Tongue (tissue), 2 donors: Measurements from ENCODE around the gene SSU72. TPM values are rescaled to one million over a fixed set of nuclear protein-coding genes. Genes with fewer than 3 reads are reported as not detected.
A peak's percentile ranks its signal among the peaks of the same experiment; 100 is the strongest.
"Not testable (repeated sequence)": the region's sequence is repeated elsewhere in the genome, so short reads cannot be mapped to it uniquely, and the experiment has no call there.

Experiments used
- DNase-seq: peaks from one replicate; pipeline ENCODE4 v3.0.0-alpha.2; 2015
- total RNA-seq: library from RNA; depleted of rRNA; stranded (reverse); fragments of >200 nt; gene quantifications from one replicate; pipeline ENCODE4 v1.2.3, GENCODE V29; 2014

Gene SSU72
- total RNA-seq, 1 donor from 2014 or later = 55.7 TPM

DNA sequence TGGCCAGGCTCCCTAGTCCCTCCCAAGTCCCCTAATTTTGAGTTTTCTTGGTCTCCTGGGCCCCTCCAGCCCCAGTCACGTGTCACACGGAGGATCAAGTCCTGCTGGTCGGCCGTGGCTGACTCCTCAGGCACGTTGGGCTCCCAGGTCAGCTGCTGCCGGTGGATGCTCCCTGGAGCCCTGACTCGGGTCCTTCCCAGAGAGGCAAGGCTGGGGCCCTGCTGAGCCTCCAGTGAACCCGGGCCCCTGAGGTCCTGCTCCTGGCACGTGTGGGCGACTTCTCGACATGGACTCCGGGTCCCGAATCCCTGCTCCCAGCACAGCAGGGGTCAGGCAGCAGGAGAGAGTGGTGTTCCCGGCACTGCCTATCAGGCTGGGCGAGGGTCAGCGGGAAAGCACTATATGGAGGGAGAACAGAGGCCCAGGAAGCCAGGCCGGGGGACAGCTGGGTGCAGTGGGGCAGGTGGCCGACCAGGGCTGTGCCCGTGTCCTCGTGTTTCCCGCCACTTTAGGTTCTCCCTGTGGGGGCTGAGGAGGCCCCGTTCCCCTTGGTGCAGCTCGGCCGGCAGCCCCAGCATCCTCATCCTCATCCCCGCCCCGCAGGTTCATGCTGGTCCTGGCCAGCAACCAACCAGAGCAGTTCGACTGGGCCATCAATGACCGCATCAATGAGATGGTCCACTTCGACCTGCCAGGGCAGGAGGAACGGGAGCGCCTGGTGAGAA, 47.4 kb downstream of the SSU72 start:
- DNase-seq = no peak

DNA sequence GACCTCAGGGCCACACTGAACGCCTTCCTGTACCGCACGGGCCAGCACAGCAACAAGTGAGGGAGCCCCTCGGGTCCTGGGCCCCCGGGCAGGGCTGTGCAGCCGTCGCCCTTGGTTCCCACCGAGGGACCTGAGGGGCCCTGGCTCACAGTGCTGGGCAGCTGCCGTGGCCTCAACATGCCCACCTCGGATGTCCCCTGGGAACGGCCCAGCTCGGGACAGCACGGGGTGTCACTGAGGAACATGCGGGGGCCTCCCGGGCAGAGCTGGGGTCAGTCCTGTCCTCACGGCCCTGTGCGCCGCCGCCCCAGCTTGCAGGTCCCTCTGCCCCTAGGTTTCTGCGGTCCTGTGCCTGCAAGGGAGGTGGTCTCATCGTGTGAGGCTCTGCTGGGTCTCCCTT, 48.2 kb downstream of the SSU72 start:
- not testable (repeated sequence) for DNase-seq

DNA sequence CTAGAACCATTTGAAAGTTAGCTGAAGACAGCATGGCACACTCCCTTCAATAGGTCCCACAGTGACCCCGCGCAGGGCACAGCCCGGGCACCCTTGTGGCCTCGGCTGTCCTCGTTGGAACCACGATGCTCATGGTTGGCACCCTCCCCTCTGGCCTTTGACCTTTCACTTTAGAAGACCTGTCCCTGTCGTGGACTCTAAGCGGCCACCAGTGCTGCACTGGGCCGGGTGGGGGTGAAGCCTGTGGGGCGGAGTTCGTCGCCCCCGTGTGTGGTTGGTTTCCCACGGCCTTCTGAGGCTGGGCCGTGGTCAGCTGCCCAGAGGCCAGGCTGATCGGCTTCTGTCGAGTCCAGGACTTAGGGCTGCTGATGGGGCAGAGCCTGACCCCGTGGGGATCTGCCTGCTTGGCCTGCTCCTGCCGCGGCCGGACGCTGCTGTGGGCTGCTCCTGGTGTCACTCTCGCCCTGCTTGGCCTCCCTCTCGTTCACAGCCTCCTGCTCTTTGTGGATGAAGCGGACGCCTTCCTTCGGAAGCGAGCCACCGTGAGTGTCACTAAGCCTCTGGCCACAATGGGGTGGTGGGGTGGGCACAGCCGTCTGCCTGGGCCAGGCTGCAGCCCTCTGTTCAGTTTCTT, 49.8 kb downstream of the SSU72 start:
- not testable (repeated sequence) for DNase-seq

DNA sequence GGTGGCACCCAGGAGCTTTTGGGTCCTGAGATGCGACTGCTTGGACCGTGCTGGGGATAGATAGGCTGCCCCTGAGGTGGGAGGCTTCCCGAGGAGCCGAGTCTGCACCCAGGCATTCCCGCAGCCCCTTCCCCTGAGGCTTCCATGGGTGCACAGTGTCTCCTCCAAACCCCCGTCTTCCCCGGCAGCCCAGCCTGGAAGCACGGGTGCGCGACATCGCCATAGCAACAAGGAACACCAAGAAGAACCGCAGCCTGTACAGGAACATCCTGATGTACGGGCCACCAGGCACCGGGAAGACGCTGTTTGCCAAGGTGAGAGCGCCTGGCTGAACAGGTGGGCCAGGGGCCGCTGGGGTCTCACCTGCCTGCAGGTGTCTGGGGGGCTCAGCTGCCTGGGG, 51.0 kb downstream of the SSU72 start:
- DNase-seq = not testable (repeated sequence)

DNA sequence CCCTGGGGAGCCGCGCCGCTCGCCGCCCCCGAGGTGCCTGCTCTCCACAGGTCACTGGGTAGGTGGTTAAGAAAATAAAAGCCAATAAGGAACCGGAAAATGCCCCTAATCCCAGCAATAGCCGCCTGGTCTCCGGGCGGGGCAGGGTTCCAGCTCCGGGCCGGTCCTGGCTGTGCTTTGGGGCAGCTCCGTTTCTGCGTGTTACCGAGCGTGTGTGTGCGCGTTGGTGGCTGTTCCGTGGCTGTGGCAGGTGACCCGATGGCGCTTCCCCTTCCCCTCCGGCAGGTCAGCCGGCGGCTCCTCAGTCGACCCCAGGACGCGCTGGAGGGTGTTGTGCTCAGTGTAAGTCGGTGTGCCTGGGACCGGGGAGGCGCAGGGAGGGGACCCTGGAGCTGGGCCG, 51.4 kb downstream of the SSU72 start:
- not testable (repeated sequence) for DNase-seq

DNA sequence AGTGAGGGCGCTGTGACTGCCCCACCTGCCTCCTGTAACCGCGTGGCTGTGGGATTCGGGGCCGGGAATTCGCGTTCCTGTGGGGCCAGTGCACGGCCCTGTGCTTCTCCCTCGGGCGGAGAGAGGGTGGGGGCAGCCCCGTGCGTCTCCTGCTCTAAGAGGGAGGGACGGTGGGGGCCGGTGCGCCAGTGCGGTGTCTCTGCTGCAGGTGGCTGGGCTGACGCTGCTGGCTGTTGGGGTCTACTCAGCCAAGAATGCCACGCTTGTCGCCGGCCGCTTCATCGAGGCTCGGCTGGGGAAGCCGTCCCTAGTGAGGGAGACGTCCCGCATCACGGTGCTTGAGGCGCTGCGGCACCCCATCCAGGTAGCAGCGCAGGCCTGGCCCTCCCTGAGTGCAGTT, 52.1 kb downstream of the SSU72 start:
- DNase-seq = not testable (repeated sequence)

DNA sequence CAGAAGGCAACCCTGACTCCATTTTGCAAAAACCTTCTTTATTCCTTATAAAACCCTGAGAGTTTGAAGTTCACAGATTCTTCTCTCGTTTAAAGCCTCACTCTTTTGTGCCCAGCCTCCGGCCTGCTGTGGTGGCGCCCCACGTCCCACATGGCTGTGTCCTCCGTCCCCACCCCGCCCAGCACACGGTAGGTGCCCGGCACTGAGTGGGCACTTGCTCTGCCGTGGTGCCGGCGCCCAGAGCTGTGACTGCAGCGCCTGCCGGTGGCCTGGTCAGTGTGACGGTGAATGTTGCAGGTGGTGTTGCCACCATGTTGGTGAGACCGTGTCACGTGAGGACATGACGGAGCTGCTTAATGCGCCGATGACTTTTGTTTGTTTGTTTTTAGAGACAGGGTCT, 53.3 kb downstream of the SSU72 start:
- DNase-seq = no peak

DNA sequence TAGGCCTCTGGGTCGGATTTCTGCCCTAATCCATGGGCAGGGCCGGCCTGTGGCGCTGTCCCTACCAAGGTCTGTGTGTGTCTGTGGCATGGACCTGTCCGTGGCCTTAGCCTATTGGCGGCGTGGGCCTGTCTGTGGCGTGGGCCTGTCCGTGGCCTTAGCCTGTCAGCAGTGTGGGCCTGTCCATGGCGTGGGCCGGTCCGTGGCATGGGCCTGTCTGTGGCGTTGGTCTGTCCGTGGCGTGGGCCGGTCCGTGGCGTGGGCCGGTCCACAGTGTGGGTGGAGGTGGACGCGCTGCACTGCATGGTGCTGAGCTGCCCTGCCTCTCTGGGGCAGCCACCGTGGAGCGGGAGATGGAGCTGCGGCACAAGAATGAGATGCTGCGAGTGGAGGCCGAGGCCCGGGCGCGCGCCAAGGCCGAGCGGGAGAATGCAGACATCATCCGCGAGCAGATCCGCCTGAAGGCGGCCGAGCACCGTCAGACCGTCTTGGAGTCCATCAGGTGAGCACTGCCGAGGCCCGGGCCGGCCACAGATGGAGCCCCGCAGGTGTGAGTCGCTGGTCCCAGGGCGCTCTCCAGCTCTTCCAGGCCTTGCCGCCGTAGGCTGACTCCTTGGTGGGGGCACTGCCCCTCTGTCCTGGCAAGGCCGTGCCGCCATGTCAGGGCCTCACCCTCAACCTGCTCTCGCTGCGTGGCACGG, 54.7 kb downstream of the SSU72 start:
- not testable (repeated sequence) for DNase-seq

DNA sequence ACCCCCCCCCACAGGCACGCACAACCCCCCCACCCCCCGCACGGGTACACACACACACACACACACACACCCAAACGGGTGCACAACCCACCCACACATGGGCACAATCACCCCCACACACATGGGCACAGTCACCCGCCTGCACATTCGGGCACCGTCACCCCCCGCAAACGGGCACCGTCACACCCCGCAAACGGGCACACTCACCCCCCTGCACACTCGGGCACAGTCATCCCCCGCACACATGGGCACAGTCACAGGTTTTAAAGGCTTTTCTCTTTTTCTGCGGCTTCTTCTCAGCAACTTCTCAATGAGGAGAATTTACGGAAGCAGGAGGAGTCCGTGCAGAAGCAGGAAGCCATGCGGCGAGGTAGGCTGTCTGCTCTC, 56.0 kb downstream of the SSU72 start:
- not testable (repeated sequence) for DNase-seq

DNA sequence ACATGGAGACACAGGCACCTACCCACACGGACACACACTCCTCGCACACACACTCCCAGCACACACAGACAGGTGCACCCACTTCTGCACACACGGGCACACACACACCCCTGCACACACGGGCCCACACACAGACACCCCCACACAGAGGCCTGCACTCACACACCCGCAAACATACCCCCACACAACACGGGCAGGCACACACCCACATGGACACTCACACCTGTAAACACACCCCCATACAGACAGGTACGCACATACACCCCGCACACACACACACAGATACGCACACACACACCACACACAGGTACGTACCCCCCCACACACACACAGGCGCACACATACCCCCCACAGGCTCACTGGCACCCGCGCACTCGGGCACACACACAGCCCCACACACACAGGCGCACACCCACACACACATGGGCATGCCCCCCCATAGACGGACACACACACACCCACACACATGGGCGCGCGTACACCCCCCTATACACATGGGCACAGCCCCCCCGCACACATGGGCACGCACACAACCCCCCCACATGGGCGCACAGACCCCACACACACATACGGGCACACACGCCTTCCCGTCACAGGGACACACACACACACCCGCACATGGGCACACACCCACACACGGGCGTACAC, 56.6 kb downstream of the SSU72 start:
- no peak for DNase-seq

DNA sequence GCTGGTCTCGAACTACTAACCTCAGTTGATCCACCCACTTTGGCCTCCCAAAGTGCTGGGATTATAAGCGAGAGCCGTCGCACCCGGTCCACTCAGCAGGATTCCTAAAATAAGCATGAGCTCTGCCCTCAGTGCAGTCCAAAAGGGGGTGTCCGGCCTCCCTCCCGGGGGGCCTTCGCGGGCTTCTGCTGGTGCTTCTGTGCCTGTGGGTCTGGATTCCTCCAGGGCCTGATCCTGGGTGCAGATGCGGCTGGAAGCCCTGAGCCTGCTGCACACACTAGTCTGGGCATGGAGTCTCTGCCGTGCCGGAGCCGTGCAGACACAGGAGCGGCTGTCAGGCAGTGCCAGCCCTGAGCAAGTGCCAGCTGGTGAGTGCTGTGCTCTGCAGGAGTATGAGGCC, 57.7 kb downstream of the SSU72 start:
- DNase-seq = not testable (repeated sequence)

DNA sequence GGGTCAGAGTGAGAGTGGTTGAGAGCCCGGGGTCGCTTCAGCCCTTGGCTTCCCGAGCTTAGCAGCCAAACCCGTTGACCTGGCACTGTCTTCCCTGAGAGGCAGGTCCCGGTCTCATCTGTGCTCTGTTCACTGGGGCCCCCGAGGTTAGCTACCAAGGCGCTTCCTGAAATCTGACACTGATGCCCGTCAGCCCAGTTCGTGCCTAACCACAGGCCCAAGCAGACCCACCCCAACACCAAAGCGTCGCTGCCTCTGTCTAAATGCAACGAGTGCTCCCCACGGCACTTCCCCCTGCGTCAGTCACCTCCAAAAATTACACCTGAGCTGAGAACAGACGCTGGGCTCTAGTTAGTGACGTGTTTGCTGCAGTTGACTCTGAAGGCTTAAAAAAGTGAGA, 60.3 kb downstream of the SSU72 start:
- not testable (repeated sequence) for DNase-seq

DNA sequence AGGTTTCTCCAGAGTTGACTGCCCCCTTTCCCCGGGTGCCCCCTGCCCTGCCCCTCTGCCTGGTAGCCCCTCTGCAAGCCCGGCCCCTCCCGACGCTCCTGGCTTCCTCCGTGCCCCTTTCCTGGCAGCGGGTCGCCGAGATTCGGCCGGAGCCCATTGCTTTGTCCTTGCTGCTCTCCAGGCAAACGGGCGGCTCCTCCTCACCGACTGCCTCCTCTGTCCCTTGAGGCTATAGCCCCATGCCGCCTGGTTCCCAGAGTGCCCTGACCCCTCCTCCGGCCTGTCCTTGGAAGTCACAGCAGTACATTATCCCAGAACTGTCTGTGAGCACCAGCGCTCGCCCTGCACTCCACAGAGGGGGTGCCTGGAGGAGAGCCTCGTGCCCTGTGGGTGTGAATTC, 61.0 kb downstream of the SSU72 start:
- not testable (repeated sequence) for DNase-seq

DNA sequence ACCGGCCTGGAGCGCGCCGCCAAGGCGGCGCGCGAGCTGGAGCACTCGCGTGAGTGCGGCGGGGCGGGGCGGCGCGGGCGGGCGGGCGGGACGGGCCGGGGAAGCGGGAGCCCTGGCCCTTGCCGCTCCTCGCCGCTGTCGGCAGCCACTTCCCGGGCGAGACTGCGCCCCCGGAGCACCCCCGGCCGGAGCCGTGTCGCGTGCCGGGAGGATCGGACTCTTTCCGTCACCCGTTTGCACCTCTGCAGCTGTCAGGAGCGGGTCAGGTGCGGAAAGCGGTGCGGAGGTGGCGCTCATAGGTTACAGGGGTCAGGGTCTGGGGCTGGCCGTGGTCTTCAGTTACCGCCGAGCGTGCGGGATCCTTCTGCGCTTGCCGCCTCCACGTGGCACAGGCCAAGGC, 62.2 kb downstream of the SSU72 start:
- not testable (repeated sequence) for DNase-seq

DNA sequence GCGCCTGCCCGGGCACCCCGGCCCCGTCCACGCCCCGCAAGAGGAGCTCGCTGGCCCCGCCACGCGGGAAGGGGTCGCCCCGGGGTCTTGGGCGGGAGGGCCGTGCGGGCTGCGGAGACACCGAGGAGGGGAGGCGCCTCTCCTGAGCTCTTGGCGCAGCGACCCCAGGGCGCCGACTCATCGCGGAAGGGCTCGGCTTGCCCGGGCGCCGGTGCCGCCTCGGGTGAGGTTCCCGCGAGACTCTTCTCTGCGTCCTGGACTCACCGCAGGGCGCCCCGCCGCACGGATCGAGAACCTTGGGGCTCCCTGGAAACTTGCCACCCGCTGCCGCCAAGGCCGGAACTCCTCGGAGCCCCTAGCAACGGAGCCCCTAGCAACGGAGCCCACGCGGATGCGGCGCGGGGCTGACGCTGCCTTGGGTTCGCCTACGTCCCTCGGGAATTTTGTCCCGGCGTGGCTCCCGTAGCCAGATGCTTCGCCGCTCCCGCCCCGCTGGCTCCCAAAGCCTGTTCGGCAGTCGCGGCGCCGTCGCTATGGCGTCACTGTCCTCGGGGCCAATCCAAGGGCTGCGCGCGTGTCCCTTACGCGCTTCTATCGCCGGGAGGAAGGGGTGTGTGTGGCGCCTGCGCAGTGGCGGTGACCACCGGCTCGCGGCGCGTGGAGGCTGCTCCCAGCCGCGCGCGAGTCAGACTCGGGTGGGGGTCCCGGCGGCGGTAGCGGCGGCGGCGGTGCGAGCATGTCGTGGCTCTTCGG, 63.0 kb downstream of the SSU72 start, which contains the start of gene ATAD3A:
TSS of gene ATAD3A (plus strand) at position 630 of the 753 bp plus-strand sequence. CDS start at position 737, 107 bp downstream.
- DNase-seq = peak; percentile 99

DNA sequence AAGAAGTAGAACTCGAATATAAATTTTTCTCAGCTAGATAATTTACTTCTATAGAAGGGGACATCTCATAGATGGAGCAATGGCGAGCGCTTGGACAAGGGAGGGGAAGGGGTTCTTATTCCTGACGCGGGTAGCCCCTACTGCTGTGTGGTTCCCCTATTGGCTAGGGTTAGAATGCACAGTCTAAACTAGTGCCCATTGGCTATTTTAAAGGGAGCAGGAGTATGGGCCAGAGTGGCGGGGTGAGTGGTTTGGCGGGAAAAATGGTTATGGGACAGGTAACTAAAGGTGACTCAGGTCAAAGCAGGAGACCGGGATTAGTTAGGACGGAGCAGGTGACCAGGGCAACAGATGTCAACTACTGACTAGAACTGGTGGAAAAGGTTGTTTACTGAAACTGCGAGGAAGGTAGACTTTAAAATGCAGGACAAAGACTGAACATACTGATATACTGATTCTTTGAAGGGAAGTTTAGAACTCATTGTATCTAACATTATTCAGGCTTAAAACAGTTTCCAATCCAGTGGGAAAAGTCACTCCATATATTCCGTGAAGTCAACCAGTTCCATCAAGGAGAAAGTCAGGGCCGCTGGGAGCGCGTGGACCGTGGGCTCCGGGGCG, 63.6 kb downstream of the SSU72 start:
- DNase-seq = peak; percentile 4

DNA sequence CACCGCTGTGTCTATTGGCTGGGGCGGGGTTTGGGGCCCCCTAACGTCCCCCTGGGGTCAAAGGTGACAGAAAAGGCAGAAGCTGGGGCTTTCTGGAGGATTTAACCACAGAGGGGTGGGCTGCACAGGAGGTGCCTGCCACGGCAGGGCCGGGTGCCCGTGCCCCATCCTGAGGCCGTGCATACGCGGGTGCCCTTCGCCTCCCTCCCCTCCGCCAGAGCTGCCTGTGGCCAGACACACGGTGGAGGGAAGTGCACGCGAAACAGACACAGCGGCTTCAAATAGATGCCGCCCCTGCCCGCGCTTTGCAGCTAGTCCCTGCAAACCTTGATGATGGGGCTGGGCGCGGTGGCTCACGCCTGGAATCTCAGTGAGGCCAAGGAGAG, 65.2 kb downstream of the SSU72 start:
- DNase-seq = not testable (repeated sequence)

DNA sequence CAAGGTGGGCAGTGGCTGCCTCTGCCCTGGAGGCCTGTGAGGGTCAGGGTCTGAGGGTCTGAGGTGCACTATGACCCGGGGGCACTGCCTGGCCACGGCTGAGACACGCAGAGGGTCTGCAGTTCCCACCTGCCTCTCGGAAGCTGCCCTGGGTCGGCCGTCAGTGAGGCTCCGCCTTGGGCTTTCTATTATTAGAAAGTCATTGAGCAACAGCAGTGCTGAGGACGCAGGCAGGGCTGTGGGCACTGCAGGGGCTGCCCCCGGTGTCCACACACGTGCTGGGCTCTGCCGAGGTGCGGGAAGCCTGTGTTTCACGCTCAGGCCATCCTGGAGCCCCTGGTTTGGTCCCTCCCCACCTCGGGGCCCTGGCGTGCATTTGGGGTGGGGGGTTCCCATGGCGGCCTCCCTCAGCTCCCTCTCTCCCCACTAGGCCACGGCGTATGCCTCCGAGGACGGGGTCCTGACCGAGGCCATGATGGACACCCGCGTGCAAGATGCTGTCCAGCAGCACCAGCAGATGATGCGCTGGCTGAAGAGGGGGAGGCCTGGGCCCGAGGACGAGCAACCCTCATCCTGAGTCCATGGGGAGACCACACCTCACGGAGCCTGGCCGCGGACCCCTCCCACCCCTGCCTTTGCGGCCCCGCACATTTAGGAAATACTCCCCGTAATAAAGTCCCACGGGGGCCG, 65.7 kb downstream of the SSU72 start:
- DNase-seq = not testable (repeated sequence)

DNA sequence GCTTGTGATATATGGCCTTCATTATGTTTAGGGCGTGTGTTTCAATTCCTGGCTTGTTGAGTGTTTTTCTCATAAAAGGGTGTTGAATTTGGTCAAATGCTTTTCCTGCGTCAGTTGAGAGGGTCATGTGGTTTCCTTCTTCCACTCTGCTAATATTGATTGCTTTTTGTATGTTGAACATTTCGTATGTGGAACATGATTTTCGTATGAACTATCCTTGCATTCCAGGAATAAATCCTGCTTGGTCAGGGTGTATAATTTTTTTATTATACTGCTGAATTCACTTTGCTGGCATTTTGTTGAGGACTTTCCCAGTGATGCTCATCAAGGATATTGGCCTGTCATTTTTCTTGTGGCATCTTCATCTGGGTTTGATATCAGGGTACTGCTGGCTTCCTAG, 67.4 kb downstream of the SSU72 start:
- no peak for DNase-seq

DNA sequence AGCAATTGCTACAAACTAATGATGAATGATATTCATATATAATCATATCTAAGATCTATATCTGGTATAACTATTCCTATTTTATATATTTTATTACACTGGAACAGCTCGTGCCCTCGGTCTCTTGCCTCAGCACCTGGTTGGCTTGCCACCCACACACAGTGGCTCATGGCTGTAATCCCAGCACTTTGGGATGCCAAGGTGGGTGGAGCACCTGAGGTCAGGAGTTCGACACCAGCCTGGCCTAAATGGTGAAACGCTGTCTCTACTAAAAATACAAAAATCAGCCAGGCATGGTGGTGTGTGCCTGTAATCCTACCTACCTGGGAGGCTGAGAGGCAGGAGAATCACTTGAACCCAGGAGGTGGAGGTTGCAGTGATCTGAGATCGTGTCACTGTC, 68.9 kb downstream of the SSU72 start:
- not testable (repeated sequence) for DNase-seq

DNA sequence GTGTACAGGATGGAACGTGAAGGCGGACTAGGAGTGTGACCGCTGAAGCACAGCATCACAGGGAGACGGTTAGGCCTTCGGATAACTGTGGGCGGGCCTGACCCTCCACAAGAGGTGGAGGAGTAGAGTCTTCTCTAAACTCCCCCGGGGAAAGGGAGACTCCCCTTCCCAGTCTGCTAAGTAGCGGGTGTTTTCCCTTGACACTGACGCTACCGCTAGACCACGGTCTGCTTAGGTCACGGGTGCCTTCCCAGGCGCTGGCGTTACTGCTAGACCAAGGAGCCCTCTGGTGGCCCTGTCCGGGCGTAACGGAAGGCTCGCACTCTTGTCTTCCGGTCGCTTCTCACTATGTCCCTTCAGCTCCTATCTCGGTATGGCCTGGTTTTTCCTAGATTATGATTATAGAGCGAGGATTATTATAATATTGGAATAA, 69.3 kb downstream of the SSU72 start:
- DNase-seq = peak; percentile 18
